NCI-H82 treated with DMSO at 0.1 percent for 48 hours (cell line): Measurements from ENCODE around the gene TBC1D25.

Experiments
- DNase-seq: peaks from one replicate; lab custom pipeline; 2025; ENCODE audit not compliant: unreplicated experiment; lab: John Stamatoyannopoulos, UW

TBC1D25 gene

GRCh38 chrX:48559636-48560035, 20.1 kb downstream of the TBC1D25 start:
- no peak for DNase-seq

- DNase-seq = no peak
Measured at GRCh38 chrX:48560056-48560455, 20.5 kb downstream of the TBC1D25 start.

GRCh38 chrX:48560681-48561080, 21.2 kb downstream of the TBC1D25 start:
- no peak for DNase-seq

GRCh38 chrX:48569958-48570357, 30.4 kb downstream of the TBC1D25 start:
- DNase-seq = no peak

GRCh38 chrX:48573690-48574269, 34.3 kb downstream of the TBC1D25 start:
- no peak for DNase-seq

- DNase-seq = peak; percentile 86
Measured at GRCh38 chrX:48574270-48575266, 35.1 kb downstream of the TBC1D25 start, which contains the start of gene RBM3. Gene RBM3 (plus strand): TSS chrX:48574484. CDS start chrX:48575181, 697 bp downstream.

- no peak for DNase-seq
Measured at GRCh38 chrX:48575642-48576041, 36.1 kb downstream of the TBC1D25 start.

GRCh38 chrX:48576108-48576507, 36.6 kb downstream of the TBC1D25 start:
- no peak for DNase-seq

- DNase-seq = no peak
Measured at GRCh38 chrX:48578661-48579128, 39.2 kb downstream of the TBC1D25 start.

GRCh38 chrX:48579259-48579658, 39.7 kb downstream of the TBC1D25 start:
- no peak for DNase-seq

GRCh38 chrX:48580662-48581061, 41.1 kb downstream of the TBC1D25 start:
- no peak for DNase-seq

- no peak for DNase-seq
Measured at GRCh38 chrX:48584698-48585097, 45.2 kb downstream of the TBC1D25 start.

GRCh38 chrX:48589482-48590162, 50.1 kb downstream of the TBC1D25 start:
- DNase-seq = peak; percentile 68

- no peak for DNase-seq
Measured at GRCh38 chrX:48590203-48591103, 50.9 kb downstream of the TBC1D25 start.

GRCh38 chrX:48591255-48591791, 51.8 kb downstream of the TBC1D25 start:
- no peak for DNase-seq

- DNase-seq = no peak
Measured at GRCh38 chrX:48592971-48593370, 53.5 kb downstream of the TBC1D25 start.

GRCh38 chrX:48595929-48596328, 56.4 kb downstream of the TBC1D25 start:
- DNase-seq = no peak

- DNase-seq = peak; percentile 79
Measured at GRCh38 chrX:48597353-48598264, 58.1 kb downstream of the TBC1D25 start, which contains the start of gene WDR13. Gene WDR13 (plus strand): TSS chrX:48597492. CDS start chrX:48597997, 505 bp downstream.

GRCh38 chrX:48598614-48599013, 59.1 kb downstream of the TBC1D25 start:
- no peak for DNase-seq
